Left ventricle myocardium inferior (tissue), 1 donor: ENCODE data around the gene PCSK7. TPM values are rescaled to one million over a fixed set of nuclear protein-coding genes. Genes with fewer than 3 reads are reported as not detected.

Source experiments
- DNase-seq: peaks from one replicate; pipeline ENCODE4 v3.0.0-alpha.2; 2020
- H3K27ac ChIP-seq: fragments of 200-600 bp; replicated peaks from 2 replicates; pipeline ENCODE4 v1.8.0; 2021
- H3K27me3 ChIP-seq: fragments of 200-600 bp; 2 replicates; pipeline ENCODE4 v1.8.0; 2021; ENCODE audit warnings: low read depth
- H3K36me3 ChIP-seq: fragments of 200-600 bp; 2 replicates; pipeline ENCODE4 v1.8.0; 2021
- H3K4me1 ChIP-seq: fragments of 200-600 bp; 2 replicates; pipeline ENCODE4 v1.8.0; 2021
- H3K4me3 ChIP-seq: fragments of 200-600 bp; 2 replicates; pipeline ENCODE4 v1.8.0; 2021; ENCODE audit warnings: mild to moderate bottlenecking, moderate library complexity
- H3K9me3 ChIP-seq: fragments of 200-600 bp; replicated peaks from 2 replicates; pipeline ENCODE4 v1.8.0; 2021
- CTCF ChIP-seq: fragments of 200-600 bp; IDR thresholded peaks from 2 replicates; pipeline ENCODE4 v1.8.0; 2021; ENCODE audit warnings: antibody characterized with exemption, mild to moderate bottlenecking, borderline replicate concordance
- intact Hi-C: fragments of 100-400 bp; cut with micrococcal nuclease; formaldehyde crosslinking; loops from one replicate; pipeline ENCODE4 v1.11.0; 2022
- total RNA-seq: library from RNA; stranded (reverse); fragmentation: NEBNext Ultra II Directional; extraction: Animal tissue kit (Norgen Biotek cat#: 25700); gene quantifications from one replicate; pipeline ENCODE4 v1.2.1, GENCODE V29; 2021
- donor health status: DM: no; HTN: yes; CAD: no; lungs with severe emphysema.

The PCSK7 gene
- total RNA-seq, 1 donor from 2014 or later: 24.0 TPM

- Histone ChIP-seq H3K4me3 (no peak overlapping the region), H3K36me3 (peaks cover 58% of the 10 kb centered on the region), H3K9me3 (no peaks in the 10 kb centered on the region), H3K27me3 (no peaks in the 10 kb centered on the region), H3K27ac (peak overlapping the region; percentile 93), H3K4me1 (peaks cover 73% of the 10 kb centered on the region)
- intact Hi-C loops: no loop called here
- no peak for TF ChIP-seq CTCF
- DNase-seq: no peak
Measured at GRCh38 chr11:117219995-117220394, 11.9 kb downstream of the PCSK7 start.

- DNase-seq: no peak
- intact Hi-C loops: no loop called here
- TF ChIP-seq CTCF: no peak
- H3K4me3 ChIP-seq: no peak overlapping the region
- H3K36me3 ChIP-seq: peaks cover 64% of the 10 kb centered on the region
- no peaks in the 10 kb centered on the region for H3K27me3 ChIP-seq
- peak overlapping the region; percentile 93 for H3K27ac ChIP-seq
- no peaks in the 10 kb centered on the region for H3K9me3 ChIP-seq
- peaks cover 69% of the 10 kb centered on the region for H3K4me1 ChIP-seq
Measured at GRCh38 chr11:117219455-117219854, 12.4 kb downstream of the PCSK7 start.

- intact Hi-C loops: no loop called here
- H3K9me3 ChIP-seq: no peaks in the 10 kb centered on the region
- peak overlapping the region; percentile 93 for H3K27ac ChIP-seq
- TF ChIP-seq CTCF: no peak
- peaks cover 68% of the 10 kb centered on the region for H3K36me3 ChIP-seq
- no peak for DNase-seq
- H3K4me3 ChIP-seq: no peak overlapping the region
- peaks cover 67% of the 10 kb centered on the region for H3K4me1 ChIP-seq
- H3K27me3 ChIP-seq: no peaks in the 10 kb centered on the region
Measured at GRCh38 chr11:117219001-117219400, 12.9 kb downstream of the PCSK7 start.

- Histone ChIP-seq H3K27ac (peak overlapping the region; percentile 93), H3K36me3 (peaks cover 67% of the 10 kb centered on the region), H3K9me3 (no peaks in the 10 kb centered on the region), H3K27me3 (no peaks in the 10 kb centered on the region), H3K4me1 (peaks cover 67% of the 10 kb centered on the region), H3K4me3 (peak overlapping the region; percentile 22)
- TF ChIP-seq CTCF: no peak
- intact Hi-C loops: no loop called here
- DNase-seq: no peak
Measured at GRCh38 chr11:117218133-117218915, 13.5 kb downstream of the PCSK7 start.

- intact Hi-C loops: no loop called here
- Histone ChIP-seq H3K36me3 (peaks cover 72% of the 10 kb centered on the region), H3K27me3 (no peaks in the 10 kb centered on the region), H3K9me3 (no peaks in the 10 kb centered on the region), H3K27ac (peak overlapping the region; percentile 93), H3K4me3 (peak overlapping the region; percentile 22), H3K4me1 (peaks cover 62% of the 10 kb centered on the region)
- no peak for DNase-seq
- TF ChIP-seq CTCF: no peak
Measured at GRCh38 chr11:117217141-117218084, 14.5 kb downstream of the PCSK7 start.
